NAMALWA (cell line): ENCODE data around the gene STARD13.
"Not testable (repeated sequence)": the region's sequence is repeated elsewhere in the genome, so short reads cannot be mapped to it uniquely, and the experiment has no call there.

Source experiments
- DNase-seq: peaks from one replicate; pipeline ENCODE4 v3.0.0-alpha.2; 2015; ENCODE audit warnings: low spot score

The STARD13 gene

DNA sequence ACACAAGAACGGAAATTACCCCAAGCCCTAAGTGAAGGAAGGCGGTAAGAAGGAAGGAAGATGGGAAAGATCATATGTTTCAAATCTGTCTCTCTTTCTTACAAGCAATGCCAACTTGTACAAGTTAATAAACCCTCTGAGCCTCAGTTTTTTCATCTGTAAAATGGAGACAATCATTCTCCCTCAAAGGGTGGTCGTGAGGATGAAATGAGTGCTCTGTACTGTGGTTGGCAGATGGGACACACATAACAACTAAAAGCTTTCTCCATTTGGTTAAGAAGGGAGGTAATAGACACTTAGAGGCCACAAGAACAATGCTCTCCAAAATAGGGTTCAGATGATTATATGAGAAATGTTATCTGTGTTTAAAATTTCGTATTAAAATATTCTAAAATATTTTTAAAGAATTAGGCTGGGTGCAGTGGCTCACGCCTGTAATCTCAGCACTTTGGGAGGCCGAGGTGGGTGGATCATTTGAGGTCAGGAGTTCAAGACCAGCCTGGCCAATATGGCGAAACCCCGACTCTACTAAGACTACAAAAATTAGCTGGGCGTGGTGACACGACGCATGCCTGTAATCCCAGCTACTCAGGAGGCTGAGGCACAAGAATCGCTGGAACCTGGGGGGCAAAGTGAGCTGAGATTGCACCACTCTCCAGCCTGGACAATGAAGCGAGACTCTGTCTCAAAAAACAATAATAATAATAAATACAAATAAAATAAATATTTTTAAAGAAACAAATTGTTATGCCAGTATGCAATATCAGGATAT is 89.7 kb downstream of the STARD13 start:
- DNase-seq, result no peak

GRCh38 chr13:33194820-33195692 is 90.5 kb downstream of the STARD13 start:
- DNase-seq, result peak; percentile 86

DNA sequence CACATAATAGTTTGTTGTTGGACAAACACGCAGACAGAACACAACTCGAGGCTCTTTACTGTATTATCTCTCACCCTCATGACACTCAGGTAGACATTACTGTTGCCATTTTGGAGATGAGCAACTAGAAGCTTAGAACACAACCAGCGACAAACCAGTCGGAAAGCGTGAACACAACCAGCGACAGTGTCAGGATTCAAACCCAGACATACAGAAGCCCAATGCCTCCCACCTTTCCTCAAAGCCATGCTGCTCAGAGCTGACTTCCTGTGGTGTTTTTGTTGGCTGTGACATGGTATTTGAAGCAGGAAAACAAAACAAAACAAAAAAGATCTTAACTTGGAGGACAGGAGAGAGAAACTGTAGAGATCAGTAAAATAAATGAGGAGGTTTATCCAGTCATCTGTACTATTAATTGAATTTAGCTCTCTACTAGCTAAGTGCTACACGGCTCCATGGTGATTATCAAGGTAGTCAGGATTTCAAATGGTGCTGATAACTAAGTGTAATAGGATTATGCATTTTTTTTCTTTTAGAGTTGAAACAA is 92.1 kb downstream of the STARD13 start:
- no peak for DNase-seq

DNA sequence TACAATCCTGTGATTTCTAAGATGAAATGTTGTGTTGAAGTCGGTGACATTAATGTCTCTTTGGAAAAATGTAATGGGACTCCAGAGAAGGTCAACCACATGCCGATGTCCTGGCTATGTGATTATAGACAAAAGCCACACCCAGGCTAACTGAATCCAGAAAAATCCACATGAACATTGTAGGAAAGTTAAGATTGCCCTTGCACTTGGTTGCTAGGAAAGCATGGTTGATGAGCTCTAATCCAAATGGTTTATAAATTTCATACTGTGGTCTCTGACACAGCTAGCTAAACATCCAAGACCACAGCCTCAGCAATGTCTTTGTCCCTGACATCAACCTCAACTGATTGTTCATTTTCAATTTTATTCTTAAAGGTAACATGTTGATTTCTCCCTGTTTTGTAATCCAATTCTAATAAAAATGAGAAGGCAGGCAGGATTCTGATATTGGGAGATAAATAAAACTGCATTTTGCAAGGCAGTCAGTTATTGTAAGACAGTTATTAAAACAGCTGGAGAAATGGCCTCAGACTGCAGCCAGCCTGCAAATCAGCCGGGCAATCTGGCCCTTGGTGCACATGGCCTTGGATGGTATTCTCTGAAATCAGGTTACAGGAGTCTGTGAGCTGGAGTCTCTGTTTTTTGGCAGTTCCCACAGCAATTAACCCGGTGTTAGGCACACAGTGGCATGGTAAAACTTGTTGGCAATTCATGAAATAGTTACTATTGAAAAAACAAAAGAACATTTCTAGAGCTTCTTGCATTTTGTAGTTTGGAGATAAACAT is 93.9 kb downstream of the STARD13 start:
- DNase-seq, result no peak

DNA sequence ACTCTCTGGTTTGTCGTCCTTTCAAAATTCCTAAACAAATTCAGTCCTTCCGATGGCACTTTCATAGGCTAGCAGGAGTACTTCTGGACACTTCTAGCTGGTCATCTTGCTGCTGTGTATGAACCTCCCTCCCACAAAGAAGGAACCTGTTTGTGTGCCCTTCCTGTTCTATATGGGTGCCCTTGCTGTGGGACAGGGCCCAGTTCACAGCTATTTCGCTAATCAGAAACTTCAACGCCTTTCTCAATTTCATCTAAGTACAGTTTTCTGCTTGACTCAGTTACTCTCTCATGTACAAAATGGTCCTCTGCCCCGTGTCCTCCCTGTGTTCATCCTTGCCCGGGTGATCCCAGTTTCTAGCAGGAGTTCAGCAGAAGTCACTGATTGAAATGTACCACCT is 96.1 kb downstream of the STARD13 start:
- no peak for DNase-seq

GRCh38 chr13:33188093-33188882 is 97.3 kb downstream of the STARD13 start:
- DNase-seq, result no peak

DNA sequence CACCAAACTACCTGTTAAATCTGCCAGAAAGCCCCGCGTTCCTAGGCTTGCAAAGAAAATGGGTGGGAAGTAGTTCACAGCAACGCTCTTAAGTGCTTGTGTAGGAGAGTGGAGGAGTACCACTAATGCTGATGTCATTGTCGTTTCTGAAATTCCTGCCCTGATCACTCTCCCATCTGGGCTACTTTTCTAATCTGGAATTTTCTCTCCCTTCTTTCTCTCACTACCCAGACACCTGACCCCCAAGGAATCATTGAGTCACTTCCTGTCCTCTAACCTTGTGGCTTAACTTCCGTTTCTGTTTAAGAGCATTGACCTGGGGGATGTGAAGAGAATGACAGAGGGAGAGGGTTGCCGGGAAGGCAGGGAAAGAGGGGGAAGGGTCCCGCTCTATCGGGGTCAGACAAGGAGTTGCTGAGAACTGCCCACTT is 98.7 kb downstream of the STARD13 start:
- DNase-seq, result no peak

DNA sequence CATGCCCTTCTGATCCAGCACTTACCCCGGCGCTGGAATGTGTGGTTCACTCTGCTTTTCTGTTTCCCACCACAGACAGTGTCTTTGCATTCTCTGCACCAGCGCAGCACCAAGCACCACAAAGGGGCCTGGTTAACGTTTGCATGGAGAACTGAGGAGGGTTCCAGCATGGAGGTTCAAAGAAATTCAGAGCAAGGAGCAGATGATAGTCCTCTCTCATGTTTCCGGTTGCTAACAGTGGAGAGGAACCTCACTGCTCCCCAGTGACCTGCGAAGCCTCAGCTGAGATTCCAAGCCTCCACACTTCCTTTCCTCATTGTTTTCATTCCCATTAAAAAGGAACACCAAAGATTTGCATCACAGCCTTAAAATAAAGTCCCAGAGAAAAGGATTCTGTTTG is 99.7 kb downstream of the STARD13 start:
- no peak for DNase-seq

DNA sequence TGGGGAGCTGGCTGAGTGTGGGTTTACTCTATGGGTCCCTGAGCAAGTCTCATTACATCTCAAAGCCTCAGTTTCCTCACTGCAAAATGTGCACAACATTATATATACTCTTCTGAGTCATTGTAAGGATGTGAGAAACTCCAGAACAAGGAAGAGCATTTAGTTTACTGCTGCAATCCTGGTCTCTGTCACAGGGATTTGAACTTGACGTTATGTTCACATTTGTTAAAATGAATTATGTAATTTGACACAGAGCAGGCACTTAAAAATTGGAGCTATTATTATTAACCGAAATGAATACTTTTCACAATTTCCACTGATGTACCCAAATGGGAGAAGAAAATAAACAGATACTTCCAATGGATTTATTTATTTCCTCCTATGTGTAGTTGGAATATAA is 101.0 kb downstream of the STARD13 start:
- no peak for DNase-seq

- no peak for DNase-seq
Measured at GRCh38 chr13:33184112-33184490, 101.5 kb downstream of the STARD13 start.

DNA sequence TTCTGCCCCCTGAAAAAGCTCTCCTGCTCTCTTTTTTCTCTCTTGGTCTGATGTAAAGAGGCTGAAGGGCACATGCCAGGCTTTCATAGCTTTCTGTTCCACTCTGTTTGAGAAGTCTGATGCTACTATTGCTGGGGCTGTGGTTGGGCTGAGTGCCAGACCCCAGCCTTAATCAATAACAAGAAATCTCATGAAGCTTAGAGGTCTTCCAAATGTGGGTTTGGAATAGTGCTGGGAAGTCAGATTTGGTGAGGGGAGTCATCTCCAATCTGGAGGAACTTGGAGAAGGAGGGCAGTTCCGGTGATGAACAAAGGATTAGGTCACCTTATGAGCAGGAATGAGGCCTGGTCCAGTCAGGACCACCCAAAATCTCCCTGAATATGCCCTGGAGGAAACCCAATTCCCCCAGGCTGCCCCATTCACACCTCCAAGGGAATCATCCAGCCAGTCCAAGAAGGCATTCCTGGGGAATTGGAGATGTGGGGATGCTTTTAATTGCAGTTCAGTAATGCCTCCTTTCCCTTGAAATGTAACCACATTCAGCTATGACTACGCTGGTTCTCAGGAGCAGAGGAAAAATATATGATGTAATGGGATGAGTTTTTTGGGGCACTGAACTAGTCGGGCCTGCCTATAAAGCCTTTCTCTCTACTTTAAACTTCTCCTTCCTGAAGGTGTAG is 102.0 kb downstream of the STARD13 start:
- DNase-seq, result no peak

DNA sequence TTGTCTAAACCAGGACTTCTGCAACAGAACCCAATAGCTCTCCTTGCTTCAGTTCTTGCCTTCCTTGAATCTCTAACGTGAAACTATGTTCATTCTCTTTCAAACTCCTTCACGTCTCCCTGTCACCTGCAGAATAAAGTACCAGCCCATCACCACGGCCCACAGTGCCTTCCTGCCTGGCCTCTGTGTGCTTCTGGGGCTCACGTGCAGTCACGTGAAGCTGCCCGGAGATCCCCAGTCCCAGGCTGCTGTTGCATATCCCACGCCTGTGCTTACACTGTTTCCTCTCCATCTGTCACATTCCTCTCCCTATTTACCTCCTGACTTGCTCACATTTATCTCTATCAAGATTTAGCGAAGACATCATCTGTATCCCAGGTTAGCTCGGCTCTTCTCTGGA is 102.8 kb downstream of the STARD13 start:
- no peak for DNase-seq

GRCh38 chr13:33181264-33181663 is 104.3 kb downstream of the STARD13 start:
- DNase-seq, result no peak

- no peak for DNase-seq
Measured at GRCh38 chr13:33180122-33180804, 105.3 kb downstream of the STARD13 start.

- DNase-seq, result no peak
Measured at GRCh38 chr13:33179463-33179862, 106.1 kb downstream of the STARD13 start.

GRCh38 chr13:33178209-33178840 is 107.2 kb downstream of the STARD13 start:
- DNase-seq, result no peak

- not testable (repeated sequence) for DNase-seq
Measured at GRCh38 chr13:33177340-33178208, 108.0 kb downstream of the STARD13 start.

GRCh38 chr13:33176526-33176925 is 109.0 kb downstream of the STARD13 start:
- DNase-seq, result no peak

GRCh38 chr13:33175991-33176390 is 109.6 kb downstream of the STARD13 start:
- no peak for DNase-seq
